GM19240 (cell line): ENCODE measurements around the gene CSF2RB.
"Not testable (repeated sequence)": the region's sequence is repeated elsewhere in the genome, so short reads cannot be mapped to it uniquely, and the experiment has no call there.

Source experiments
- DNase-seq: peaks from one replicate; pipeline ENCODE4 v3.0.0; 2011; ENCODE audit warnings: low spot score; ENCODE audit not compliant: insufficient read length

The CSF2RB gene

DNA sequence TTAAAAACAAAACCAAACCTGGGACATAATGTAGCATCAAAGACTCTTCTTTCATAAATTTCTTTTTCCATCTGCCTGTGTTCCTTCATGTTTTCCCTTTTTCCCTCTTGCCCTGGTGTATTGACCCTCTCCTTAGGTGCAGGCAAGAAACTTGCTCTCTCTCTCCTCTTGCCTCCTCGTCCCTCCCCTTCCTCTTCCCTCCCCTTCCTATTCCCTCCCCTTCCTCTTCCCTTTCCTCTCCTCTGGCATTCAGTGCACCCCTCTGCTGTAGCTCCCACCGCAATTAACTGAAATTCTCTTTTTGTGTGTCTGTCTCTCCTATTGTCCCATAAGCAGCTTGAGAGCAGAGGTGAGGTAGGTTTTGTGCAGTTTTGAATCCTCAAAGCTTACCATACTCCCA lies 49.9 kb downstream of the CSF2RB start:
- DNase-seq: no peak

DNA sequence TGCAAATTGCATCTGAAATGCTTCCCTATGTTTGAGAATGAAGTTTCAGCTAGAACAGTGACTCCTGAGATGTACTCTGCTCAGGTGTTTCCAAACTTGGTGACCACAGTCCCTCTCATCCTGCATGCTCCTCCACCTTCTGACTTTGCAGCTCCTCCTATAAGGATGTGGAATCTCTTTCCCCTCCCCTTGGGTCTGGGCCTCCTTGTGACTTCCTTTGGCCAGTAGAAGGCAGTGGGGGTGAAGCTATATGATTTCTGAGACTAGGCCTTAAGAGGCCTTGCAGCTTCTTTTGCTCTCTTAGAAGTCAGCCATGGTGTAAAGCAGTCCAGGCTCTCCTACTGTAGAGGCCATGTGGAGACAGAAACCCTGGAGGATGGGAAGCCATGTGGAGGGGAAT lies 50.7 kb downstream of the CSF2RB start:
- no peak for DNase-seq

DNA sequence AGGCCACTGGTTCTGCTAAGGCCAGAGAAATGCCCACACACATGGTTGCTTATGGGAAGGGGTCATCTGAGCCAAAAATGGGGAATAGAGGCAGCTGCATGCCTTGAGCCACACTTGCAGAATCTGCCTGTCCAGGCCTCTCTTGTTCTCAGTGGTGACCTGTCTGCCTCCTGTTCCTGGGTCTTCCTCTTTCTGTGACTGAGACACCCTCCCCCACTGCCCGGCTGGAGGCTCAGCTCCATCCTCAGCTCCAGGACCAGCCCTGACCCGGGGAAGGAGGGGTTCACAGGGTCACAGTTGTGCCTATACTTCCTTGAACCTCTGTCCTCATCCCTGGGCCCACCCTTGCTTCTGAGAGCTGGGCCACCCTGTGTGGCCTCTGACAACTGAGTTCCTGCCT lies 52.3 kb downstream of the CSF2RB start:
- no peak for DNase-seq

DNA sequence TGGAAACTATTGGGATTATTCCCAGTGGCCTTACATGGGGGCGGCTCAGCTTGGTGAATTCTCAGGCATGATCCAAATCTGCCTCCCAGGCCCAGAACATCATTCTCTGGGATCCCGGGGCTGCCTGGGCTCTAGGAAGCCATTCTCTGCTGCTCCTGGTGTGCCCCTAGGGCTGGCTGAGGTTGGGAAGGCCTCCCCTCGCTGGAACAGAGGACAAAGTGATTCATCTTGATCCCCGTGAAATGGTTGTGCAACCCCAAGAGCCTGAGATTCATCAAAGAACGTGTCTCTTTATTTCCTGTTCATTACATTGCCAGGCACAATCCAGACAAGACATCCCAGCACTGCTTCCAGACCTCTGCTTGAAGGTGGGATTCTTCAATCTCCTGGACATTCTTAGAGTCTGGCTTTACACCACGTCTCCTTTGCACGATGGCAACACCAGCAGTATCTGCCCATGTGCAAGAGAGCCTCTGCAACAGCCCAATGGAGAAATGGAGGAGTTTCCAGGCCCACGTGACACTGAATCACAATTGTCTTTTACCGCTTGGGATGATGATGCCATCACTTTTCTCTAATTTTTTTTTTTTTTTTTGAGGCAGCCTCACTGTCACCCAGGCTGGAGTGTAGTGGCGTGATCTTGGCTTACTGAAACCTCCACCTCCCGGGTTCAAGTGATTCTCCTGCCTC lies 53.6 kb downstream of the CSF2RB start:
- no peak for DNase-seq

DNA sequence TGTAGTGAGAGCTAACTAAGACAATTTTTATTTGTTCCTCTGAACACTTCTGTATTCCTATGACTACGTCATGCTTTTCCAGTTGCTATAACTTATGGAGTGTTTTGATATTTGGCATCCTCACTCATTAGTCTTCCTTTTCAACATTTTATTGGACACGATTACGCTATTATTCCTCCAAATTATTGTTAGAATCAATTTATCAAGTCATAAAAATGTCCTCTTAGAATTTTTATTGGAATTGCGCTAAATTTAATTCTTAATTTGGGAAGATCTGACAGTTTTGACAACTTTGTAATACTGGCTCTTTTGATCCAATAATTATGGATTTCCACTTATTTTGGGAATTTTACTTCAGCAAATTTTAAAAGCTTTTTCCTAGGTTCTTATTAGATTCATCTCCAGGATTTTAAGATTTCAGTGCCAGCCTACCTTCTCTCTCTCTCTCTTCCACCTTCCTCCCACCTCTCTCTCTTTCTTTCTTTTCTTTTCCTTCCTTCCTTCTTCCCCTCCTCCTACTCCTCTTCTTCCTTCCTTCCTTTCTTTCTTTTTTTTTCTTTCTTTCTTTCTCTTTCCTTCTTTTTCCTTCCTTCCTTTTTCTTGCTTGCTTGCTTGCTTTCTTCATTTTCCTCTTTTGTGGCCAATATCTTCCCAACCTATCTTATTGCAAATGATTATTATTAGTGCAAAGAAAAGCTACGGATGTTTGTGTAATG lies 55.0 kb downstream of the CSF2RB start:
- DNase-seq: no peak

- DNase-seq: no peak
Measured at GRCh38 chr22:36971341-36972125, 58.1 kb downstream of the CSF2RB start.

DNA sequence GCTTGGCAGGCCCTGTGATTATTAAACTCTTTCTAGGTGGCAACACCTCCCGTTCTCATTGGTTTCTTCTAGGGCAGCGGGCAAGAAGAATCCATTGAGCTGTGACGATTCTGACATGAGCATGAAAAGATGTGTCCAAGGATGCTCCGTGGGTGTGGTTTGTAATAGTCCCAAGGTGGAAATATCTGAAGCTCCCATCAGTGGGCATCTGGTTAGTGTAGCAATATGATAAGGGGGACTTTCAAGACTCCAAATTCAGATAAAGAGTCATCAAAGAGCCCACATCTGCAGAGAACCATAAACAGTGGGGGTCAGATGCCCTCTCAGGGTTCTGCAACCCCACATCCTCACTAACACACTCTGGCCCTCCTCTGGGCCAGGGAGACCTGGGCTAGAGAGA lies 63.2 kb downstream of the CSF2RB start:
- DNase-seq: no peak

DNA sequence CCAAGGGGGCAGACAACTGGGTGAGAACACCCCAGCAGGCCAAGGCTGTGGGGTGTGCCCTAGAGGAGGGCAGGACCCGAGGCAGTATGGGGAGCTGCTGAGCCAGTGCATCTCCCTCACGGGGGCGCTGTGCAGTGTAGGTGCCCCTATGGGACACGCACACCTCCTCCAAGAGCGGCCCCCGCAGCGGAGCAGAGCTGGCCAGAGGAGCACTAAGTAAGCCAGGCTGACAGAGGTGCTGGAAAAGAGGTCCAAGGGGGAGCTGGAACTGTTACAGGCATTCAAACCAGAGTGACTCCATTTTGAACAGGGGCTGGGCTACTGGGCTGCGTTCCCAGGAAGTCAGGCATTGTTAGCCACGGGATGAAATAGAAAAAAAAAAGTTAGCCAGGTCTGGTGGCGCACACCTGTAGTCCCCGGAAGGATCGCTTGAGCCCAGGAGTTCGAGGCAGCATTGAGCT lies 64.0 kb downstream of the CSF2RB start:
- peak; percentile 59 for DNase-seq

- DNase-seq: peak; percentile 90
Measured at GRCh38 chr22:36977947-36978660, 64.7 kb downstream of the CSF2RB start.

- no peak for DNase-seq
Measured at GRCh38 chr22:36979016-36979910, 65.8 kb downstream of the CSF2RB start.

DNA sequence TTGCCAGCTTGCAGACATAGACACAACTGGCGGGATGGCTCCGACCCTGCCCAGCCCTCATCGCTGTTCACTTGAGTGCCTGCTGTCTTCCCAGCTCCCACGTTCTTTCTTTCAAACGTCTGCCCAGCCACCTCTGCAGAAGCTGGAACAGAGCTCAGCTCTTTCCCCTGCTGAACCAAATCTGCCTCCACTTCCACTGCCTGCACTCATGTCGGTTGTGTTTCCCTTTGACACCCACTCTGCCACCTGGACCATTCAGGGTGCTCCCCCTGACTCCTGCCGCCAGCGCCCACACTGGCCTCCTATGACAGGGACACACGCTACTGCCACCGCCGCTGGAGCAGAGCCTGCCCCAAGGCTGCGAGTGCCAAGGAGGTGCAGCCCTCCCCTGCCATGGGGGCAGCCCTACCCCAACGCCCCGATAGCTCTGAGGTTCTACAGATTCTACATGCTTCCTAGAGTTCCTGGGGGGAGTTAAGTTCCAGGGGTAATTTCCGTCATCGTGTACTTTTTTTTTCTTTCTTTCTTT lies 67.9 kb downstream of the CSF2RB start:
- DNase-seq: no peak

GRCh38 chr22:36982136-36982535 lies 68.7 kb downstream of the CSF2RB start:
- DNase-seq: no peak

DNA sequence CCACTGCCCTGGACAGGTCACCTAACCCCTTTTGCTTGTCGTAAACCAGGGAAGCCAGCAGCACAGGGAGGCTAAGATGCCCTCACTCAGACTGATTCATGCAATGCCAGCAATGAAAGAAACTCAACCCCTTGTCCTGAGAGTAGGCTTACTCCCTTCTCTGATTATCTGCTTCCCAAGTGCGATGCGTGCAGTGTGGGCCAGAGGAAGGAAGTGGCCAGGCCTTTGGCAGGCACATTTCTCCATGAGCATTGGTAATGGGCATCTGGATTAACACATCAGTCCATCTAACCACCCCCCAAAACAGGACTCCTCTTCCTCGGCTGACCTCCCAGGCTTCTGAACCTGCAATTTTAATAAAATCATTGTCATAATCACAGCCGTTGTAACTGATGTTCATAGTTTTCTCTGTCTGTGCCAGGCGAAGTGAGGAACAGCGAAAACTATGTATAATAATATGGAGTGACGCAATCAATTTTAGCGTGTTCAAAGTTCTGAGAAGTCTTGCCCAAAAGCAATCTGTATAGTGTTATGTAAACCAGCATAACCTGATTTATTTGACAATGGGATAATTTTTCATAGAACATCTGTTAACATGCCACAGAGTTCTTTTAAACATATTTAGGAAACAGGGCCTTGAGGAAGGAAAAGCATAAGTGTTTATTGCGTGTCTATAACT lies 71.9 kb downstream of the CSF2RB start:
- no peak for DNase-seq

DNA sequence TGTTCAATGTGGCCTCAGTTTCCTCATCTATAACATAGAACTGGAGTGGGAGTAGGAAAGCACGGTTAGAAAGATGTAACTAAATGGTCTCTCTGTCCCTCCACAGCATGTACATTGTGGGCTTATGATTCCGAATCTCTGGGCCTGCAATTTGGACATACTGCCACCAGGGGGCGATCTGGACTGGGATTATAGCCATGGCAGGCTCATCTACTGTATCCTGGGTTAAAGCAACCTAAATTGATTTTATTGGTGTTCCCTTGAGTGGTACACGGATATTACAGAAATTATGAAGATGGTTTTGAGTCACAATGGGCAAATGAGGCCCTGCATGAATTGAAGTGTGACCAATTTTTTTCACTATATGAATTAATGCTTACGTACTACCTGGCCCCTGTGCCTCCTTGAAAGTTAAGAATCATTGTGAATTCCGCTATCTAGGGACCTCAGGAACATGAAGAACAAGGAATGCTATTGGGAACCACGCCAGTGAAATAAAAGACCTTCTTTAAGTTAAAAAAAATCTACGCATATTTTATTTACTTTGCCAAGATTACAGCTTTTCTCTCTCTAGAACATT lies 72.9 kb downstream of the CSF2RB start:
- DNase-seq: no peak

GRCh38 chr22:36988075-36988832 lies 74.8 kb downstream of the CSF2RB start:
- no peak for DNase-seq

DNA sequence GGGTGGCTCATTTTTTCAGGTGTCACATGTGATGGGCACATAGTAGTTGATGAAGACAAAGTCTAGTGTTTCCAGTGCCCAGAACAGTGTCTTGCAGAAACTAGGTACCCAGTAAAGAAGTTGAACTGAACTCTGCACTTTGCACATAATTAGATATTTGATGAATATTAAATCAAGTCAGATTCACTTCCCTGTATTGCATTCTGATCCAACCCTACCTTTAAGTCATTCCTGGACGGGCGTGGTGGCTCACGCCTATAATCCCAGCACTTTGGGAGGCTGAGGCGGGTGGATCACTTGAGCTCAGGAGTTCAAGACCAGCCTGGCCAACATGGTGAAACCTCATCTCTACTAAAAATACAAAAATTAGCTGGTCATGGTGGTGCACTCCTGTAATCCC lies 75.6 kb downstream of the CSF2RB start:
- not testable (repeated sequence) for DNase-seq
